K562 treated with DMSO at 1 percent for 48 hours (cell line): Measurements from ENCODE around the gene CH25H. TPM values are rescaled to one million over a fixed set of nuclear protein-coding genes. Genes with fewer than 3 reads are reported as not detected.

ENCODE experiments used
- total RNA-seq: library from RNA; unstranded; fragments of 300-600 nt; gene quantifications from 2 replicates; pipeline ENCODE4 v1.2.3, GENCODE V29; 2022; ENCODE audit warnings: low replicate concordance; ENCODE audit errors: extremely low read depth

Gene CH25H, protein sequence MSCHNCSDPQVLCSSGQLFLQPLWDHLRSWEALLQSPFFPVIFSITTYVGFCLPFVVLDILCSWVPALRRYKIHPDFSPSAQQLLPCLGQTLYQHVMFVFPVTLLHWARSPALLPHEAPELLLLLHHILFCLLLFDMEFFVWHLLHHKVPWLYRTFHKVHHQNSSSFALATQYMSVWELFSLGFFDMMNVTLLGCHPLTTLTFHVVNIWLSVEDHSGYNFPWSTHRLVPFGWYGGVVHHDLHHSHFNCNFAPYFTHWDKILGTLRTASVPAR
- not detected in 2 replicates for total RNA-seq

DNA sequence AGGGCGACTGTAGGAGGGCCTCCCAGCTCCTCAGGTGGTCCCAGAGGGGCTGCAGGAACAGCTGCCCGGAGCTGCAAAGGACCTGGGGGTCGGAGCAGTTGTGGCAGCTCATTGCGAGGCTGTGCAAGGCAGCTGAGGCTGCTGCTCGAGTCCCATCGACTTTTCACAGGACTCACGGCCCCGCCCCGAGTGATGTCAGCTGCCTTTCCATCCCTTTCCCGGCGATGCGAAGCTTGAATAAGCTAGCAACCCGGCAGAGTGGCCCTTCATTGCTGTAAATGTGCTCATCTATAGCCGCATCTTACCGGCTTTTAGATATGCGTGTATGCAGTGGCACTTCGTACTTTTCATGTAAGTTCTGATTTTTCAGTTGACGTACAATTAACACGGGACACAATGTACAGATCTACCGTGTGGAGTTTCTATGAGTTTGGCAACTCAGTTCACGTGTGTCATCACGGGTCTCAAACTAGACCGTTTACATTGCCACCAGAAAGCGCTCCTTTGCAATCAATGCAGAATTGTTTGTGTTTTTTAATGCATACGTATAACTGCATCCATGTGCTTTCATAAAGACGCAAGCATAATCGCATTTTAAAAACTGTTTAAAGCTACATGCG, at the start of gene CH25H:
Gene CH25H, minus strand, starts transcription at position 137 of the 620 bp plus-strand sequence. Its CDS starts 25 bp downstream, at position 112.

DNA sequence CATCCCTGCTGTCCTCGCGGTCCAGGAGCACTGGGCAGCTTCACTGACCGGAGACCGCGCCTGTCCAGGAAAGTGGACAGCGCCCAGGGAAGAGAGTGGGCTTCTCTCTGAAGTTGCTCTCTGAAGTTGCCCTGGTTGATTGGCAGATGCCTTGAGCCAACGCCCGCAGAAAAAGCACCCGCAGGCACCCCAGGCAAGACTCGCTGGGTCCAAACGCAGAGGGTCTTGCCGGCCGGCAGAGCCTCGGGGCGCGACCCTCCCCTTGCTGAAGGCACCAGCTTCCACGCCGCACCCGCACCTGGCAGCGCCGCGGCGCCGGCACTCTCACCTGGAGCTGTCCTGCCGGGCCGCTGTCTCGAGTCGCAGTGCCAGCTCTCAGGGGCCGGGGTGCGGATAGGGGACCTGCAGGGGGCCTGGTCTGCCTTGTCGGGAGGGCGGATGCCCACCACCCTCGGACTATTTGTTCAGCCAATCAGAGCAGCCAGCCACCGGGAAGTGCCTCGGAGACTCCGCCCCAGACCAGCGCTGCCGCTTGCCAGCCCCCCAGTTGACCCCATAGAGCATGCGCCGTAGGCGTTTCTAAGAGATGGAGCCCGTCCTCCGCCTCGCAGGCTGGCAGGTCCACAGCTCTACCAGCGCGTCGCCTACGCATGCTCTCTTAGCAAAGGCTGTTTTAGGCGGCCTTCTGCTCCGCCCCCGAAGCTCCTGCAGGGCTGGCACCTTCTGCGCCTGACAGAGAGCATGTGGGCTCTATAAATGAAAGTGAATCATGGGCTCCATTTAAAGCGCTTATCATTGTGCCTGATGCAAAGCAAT, 44.5 kb upstream of the CH25H start, which contains the start of gene LIPA:
Gene LIPA, minus strand, starts transcription at position 367 of the 816 bp plus-strand sequence. CDS start 4,127 bp downstream, outside the sequence.

Other genes with a start within 250 kb of the CH25H start
- not detected in 2 replicates for gene FAS, start 216.5 kb downstream of the CH25H start, total RNA-seq
- gene LIPA, start 44.5 kb upstream of the CH25H start, total RNA-seq = not detected in 2 replicates
- gene IFIT2, start 94.7 kb upstream of the CH25H start, total RNA-seq = not detected in 2 replicates
- not detected in 2 replicates for gene IFIT3, start 120.7 kb upstream of the CH25H start, total RNA-seq
- not detected in 2 replicates for gene IFIT1B, start 170.7 kb upstream of the CH25H start, total RNA-seq
- not detected in 2 replicates for gene IFIT1, start 185.3 kb upstream of the CH25H start, total RNA-seq
- not detected in 2 replicates for gene IFIT5, start 207.3 kb upstream of the CH25H start, total RNA-seq